Measurements from ENCODE around the gene CEP95.
"Not testable (repeated sequence)": the region's sequence is repeated elsewhere in the genome, so short reads cannot be mapped to it uniquely, and the experiment has no call there.

The CEP95 gene

DNA sequence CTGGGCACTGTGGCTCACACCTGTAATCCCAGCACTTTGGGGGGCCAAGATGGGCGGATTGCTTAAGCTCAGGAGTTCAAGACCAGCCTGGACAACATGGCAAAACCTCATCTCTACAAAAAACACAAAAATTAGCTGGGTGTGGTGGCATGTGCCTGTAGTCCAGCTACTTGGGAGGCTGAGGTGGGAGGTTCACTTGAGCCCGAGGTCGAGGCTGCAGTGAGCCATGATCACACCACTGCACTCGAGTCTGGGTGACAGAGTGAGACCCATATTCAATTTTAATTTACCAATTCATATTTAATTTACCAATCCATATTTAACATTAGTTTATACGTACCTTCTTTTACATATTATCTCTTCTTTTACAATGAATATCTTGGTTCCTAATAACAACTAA, 11.5 kb upstream of the CEP95 start:
- DNase-seq (ENCODE audit: low spot score) = not testable (repeated sequence)

DNA sequence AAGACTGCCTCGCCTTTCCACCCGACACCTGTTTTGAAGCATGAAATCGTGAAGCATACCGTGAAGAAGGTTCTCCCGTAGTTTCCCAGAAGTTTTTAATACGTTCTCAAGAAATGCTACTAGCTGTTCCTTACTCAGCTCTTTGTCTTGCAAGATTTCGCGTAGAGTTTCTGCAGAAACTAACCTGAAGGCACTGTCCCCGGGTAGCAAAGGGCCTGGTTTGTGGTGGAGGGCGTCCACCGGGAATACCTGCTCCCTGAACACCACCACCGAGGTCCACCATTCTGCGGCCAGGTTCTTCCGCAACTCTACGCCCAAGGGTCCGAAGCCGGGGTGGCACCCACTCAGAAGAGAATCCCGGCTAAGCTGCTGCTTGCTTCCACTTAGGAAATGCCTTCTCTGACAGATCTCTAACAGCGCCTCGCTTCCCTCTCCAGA, 10.4 kb upstream of the CEP95 start:
- DNase-seq (ENCODE audit: low spot score) = peak; percentile 23

DNA sequence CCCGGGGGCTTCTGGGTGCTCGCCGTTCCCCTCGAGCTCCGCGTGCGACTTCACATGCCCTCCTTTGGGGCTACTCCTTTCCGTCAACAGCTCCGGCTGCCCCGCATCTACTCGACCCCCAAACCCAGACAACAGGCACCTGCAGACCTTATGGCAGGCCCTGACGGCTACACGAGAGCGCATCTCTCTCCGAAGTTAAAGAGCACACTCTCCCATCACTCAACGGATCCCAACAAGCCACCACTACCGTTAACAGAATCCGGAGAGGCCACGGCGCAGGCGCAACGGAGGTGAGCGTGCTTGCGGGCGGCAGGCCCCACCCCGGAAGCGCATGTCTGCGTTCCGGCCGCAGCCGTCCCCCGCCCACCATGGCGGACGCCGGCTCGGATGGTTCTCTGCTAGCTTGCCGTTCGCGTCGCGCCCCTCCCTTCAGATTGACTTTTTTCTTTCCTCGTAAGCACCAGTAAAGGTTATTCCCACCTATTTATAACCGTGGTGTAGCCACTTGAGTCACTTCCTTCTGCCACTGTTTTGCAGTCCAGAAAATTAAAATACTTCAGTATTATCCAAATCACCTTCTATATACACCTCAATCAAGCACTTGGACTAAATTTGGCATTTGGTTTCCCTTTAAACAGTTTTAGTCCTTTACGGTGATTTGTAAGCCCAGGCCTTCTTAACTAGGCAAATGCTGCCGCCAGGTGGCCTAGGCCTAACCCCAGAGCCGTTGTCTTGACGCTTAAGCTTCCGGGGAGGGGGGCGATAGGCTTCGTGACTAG, 9.8 kb upstream of the CEP95 start, which contains the start of gene POLG2:
TSS of gene POLG2 (minus strand) at position 269 of the 779 bp plus-strand sequence. CDS start at position 183, 86 bp downstream.
- DNase-seq (ENCODE audit: low spot score) = peak; percentile 89

DNA sequence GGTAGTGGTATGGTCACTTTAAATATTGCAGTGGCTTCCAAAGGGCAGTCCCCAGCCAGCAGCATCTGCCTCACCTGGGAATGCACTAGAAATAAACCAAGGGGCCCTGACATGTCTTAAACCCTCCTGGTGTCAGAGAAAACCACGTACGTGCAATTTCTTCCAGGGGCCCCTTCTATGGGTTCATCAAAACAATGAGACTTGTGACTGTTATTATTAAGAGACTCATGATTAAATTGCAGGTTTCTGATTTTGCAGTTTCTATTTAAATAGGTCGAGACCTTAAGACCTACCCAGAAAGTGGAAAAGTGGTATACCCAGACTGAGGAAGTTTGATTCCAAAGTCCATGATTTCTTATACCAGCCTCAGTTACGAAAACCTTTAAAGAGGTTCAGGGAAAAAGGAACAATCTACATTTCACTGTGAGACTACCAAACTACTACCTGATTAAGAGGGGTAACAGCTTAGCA, 9.2 kb upstream of the CEP95 start:
- DNase-seq (ENCODE audit: low spot score) = no peak

DNA sequence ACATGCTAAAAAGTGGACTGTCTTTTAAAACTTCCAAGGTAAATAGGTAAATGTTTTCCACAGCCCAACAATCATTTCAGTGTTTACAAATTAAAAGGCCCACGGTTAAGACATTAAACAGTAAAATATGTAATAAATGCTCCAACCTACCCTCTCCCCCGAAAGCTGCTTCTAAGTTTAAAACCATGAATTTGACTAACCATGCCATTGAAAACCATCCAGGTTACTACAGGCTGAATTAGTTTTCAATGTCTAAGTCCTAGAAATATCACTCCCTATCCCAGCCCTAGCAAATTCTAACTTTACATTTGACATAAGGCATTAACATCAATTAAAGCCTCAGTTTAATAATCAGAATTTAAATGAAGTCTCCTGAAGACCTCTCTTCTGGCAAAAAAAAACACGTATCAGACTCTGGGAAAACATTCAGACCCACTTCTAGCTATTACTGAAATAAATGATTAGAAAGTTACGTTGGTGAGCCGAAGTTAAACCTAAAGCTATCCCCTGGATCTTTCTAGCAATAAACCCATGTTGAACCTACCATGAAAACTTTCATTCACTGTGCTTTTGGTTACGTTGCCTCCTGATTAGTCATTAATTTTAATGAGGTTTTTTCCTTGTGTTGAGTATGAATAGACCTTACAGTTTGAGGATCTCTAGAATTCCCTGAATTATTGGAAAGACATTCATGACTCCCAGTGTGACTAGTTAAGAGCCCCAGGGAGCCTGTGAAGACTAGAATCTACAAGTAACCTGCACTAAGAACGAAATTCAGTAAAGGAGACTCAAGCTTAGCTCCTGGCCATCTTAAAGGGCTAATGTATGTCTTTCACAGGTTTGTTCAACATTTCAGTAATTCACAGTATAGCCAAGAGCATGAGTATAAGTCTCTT, 8.2 kb upstream of the CEP95 start:
- no peak for DNase-seq (ENCODE audit: low spot score)

DNA sequence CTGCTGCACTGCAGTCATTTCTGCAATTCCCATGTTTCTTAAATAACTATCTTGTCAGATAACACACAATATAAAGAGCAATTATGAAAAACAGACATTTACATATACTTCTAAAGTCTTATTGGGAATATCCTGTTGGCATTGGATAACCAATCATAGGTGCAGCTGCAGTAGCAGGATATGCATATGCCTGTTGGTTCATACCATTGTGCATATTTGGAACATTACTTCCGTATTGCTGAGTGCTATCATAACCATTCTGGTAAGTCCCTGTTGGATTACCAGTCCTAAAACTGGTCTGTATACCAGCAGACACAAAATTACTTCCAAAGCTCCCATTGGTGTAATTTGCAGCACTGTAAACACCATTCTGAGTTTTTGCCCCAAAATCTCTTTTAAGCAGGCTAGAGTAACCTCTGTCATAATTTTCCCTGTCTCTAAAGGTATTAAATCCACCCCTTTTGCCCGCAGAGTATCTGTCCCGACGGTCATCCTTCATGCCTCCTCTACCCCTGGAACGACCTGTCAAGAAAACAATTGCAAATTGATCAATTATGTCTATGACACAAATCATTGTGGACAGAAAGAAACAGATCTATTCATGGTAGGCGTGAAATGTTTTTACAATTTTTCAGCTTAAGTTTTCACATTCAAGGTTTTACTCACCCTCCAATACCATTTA, 6.8 kb upstream of the CEP95 start:
- DNase-seq (ENCODE audit: low spot score) = no peak

DNA sequence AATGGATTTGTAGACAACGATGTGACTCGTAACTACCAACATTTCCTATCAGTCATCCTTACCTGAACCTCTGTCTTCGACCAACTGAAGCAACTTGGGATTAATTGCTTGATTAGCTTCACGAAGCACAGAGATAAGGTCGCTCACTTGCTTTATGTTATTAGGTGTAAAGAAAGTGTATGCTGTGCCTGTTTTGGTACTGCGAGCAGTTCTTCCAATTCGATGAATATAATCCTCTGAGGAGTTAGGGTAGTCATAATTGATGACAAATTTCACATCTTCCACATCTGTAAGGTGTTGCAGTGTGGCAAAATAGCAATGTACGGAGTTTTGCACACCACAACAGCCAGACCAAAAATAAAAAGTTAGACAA, 6.3 kb upstream of the CEP95 start:
- no peak for DNase-seq (ENCODE audit: low spot score)

DNA sequence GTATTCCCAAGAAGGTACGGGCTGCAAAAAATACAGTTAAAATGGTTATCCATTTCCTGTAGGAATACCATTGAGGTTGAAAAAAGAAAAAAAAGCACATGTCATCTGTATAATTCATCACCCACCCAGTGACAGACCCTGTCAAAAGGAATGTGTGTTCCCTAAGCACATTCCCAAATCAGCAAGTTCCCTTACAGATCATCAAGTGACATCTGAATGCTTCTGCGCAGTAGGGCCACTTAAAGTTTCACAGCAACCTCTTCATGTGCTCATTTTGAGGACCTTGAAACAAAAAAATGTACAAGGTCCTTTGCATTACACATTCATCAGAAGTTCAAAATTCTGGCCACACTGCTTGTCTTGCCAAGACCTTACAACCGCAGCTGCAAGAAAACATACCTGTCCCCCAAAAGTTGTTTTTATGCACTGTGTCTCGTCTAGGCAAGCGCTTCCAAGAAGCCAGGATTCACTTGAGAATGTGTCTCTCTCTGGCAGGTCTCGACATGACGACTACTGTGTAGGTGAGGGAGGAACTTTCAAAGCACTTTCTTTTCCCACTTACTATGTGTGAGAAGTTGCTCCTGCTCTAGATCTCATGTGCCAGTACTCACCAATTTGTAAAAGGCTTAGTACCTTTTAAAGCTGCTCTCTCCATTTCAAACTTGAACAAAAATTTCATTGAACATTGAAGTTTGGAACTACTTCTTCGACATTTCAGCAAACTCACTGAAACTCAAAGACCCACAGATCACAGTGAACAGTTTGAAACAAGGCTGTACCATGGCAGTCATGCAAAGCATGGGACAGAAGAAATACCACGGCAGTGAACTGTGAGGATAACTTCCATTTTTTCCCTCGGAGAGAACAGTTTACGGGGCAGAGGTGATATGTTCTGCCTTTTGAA, 5.7 kb upstream of the CEP95 start:
- DNase-seq (ENCODE audit: low spot score) = no peak

DNA sequence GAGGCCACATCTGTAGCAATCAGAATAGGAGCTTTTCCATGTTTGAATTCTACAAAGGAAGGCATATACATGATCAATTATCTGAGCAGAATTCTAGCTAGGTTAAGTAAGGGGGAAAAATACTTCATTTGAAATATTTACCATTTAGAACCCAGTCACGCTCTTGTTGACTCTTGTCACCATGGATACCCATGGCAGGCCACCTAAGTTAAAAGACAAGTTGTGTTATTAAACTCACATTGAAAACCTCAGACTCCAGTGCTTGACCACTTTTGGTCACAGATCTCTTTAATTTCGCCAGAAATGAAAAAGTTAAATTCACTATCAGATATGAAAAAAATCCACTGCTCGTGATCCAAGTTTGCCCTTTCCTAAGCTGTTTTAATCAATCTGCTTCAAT, 4.8 kb upstream of the CEP95 start:
- no peak for DNase-seq (ENCODE audit: low spot score)

DNA sequence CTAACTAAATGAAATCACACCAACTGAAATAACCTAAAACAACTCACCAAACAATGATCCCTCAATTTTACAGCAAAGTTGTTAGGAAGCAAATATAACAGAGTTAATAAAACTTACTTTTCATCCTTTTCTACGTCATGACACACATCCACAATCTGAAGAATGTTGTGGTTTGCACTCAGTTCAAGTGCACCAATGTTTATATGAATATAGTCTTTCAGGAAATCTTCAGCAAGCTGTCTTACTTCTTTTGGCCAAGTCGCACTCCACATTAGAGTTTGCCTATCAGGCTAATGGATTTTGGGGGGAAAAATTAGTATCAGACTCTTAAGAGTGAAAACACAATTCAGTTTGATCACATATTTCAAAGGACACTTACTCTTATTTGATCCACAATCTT, 4.0 kb upstream of the CEP95 start:
- DNase-seq (ENCODE audit: low spot score) = no peak

DNA sequence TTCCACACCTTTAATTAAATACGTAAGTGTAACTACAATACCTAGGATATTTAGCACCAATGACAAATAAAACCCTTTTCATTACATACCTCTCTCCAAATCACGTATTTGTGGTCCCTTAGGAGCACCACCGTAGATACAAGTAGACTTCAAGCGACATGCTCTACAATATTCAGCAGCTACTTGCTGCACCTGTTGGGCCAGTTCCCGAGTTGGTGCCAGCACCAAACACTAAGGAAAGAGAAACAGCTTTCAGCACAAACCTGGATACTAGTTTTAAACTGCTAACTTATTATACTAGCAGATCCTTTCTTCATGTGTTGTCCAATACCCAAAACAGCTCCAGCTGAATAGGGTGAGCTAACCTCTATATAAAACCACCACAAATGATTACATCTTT, 3.4 kb upstream of the CEP95 start:
- DNase-seq (ENCODE audit: low spot score) = no peak

DNA sequence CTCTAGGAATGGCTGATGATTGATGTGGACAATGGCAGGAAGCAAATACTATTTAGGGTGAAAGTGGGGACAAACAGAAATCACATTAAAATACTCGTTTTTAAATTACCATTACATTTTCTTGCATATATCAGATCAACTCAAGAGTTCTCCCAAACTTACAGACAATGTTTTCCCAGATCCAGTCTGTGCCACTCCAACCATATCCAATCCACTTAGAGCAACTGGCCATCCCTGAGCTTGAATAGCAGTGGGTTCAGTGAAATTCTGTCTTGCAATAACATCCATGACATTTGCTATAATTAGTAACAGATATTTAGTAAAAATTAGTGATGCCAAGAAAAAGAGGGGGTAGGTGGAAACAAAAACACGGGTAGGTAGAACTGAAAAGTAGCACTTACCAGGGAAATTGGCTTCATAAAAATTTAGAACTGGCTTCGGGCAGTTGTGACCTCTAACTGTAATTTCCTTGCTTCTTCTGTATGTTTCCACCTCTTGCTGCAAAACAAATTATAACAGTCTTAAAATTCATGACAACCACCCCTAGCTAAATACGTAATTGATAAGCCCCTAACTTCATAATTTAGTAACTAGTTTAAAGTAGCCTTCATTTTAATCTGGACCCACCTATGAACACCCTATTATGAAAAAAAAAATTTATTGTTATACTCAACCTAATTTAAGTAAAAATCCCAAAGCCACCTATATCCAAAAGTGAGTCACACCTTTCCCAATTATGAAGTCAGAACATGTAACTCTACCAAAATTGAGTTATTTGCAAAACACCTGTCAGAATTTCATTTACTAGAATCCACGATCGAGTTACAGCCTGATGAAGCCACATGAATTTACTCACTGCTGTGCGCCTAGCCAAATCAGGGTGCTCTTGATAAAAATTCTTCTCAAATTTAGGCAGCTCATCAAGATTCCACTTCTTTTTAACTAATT, 2.7 kb upstream of the CEP95 start:
- DNase-seq (ENCODE audit: low spot score) = no peak

DNA sequence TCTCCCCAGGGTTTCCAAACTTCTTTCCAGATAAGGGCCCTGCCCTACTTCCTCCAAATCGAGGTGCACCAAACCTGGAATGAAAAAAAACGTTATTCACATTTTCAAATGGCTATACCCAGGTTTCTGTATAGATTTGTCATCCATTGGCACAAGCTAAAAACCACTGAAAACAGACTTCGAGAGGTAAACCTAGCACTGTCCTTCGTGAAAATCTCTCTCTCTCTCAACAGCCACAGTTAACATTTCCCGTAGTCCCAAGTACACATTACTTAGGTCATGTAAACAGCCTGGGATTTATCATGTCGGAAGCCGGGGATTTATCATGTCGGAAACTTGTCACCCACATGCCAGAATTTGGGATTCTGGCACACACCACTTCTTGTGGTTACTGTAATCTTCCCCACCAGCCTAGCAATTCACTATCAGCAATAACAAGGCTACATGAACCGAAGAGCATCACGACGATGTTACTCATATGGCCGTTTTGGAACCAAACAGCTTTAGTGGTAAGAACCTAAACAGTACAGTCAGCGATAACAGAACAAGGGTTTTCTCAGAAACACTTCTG, 1.9 kb upstream of the CEP95 start:
- no peak for DNase-seq (ENCODE audit: low spot score)

DNA sequence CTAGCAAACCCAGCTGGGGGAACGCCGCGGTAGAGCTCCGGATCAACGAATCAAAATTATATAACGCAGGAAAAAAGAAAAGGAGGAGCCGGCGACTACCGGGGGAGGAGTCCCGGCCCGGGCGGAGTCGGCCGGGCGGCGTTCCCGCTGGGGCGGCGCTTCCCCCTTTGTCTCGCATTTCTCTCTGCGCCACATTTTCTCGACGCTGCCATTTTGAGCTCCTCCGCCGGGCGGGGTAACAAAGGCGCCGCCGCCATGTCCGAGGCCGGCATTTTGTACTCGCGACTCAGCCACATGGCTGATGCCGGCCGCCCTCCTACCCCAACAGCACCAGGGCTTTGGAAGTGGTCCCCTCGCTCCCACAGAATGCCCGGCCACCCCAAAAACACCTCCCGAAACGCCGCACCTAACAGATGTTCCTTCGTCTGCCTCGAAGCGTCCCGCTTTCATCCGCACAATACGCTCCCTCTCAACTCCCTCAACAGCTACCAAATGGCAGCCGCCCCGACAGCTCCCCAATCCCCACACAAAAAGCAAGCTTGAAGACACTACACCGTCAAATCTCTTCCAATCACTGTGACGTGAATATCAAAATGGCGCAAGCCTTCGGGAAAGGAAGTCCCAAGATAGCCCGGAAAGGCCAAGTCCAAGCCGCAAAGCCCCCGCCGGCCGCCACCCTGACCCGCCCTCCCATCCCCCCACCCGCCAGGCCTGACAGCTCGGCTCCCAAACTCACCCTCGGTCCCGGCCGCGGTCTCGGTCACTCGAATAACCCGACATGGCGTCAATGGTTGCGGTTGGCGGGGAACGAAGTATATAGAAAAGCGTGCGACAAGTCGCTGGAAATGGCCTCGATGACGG, 1.2 kb upstream of the CEP95 start:
- DNase-seq (ENCODE audit: low spot score) = peak; percentile 45

DNA sequence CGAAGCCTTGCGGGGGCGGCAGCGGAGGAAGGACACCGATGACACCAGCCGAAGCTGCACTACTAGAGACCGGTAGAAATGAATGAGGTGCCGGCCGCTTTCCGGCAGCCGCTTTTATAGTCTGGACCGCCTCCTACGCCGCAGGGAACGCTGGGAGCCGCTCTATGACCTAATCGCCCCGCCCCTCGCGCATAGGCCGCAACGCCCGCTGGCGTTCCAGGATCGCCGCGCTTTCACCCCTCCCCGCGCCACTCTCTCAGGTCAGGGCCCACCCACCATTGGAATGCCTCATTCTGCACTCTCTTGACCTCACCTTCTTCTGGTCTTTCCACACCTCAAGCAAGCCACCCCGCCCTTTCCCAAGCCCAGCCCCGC, 589 bp upstream of the CEP95 start, which contains the start of gene DDX5:
TSS of gene DDX5 (minus strand) at position 89 of the 375 bp plus-strand sequence. CDS start 170 bp downstream, outside the sequence.
- DNase-seq (ENCODE audit: low spot score) = peak; percentile 79

DNA sequence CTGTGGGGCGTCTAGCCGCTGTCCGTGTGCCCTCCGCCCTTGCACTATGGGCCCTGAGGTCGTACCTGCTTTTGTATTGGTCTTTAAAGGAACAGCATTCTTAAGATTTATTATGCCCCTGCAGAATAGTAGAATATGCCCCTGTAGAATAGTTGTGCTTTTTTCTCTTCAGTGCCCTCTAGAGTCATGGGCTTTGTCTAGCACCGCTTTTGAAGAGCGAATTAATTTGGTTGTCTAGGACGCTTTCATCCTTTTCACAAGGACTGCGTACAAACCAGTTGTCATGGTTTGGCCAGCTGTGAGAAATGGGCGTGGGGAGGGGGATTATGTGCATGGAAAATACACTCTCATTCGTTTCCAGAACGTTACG, 621 bp downstream of the CEP95 start:
- DNase-seq (ENCODE audit: low spot score) = peak; percentile 52

DNA sequence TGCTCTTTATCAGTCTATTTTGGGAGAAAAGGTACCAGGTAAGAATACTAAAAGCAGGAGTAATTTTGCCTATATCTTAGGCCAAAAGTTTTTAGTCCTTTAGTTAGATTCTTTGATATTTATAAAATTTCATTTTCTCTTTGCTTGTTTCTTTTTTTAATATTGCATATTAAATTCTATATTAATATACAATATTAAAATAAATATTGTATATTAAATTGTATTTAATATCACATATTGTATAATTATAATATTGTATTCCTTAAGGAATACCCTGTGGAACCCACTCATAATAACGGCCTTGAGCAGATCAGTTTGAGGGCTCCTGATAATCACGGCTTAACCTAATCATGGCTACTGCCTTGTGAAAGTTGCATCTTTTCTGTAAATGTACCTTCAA, 1.9 kb downstream of the CEP95 start:
- DNase-seq (ENCODE audit: low spot score) = no peak

DNA sequence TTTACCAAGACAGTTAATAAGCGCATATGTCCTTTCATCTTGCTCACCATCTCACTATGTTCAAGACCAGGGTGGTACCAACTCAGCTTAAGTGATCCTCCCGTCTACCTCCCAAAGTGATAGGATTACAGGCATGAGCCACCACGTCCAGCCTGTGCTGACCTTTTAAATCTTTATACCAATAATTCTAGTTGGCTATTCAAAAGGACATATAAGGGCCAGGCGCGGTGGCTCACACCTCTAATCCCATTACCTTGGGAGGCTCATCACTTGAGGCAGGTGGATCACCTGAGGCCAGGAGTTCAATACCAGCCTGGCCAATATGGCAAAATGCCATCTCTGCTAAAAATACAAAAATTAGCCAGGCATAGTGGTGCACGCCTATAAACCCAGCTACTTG, 2.4 kb downstream of the CEP95 start:
- DNase-seq (ENCODE audit: low spot score) = no peak

DNA sequence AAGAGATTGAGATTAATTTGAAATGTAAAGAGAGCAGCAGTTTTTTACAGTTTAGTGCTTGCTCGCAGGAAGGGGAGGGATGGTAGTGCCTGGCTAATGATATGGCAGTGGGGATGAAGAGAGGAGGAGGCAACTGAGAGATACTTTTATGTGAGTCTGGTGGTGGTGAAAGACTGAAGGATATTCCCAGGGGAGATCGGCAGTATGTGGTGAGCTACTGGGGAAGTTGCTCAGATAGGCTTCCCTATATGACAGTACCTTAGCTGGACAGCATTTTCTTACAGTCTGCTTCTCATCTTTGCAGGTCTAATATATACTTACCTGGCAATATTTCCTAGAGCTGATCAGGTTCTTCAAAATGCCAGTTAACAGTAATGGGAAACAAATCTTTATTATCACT, 8.6 kb downstream of the CEP95 start:
- no peak for DNase-seq (ENCODE audit: low spot score)

All from HuH-7.5 (cell line).